GM21381 (cell line): ENCODE results near the gene SIK2.
"Not testable (repeated sequence)": the region's sequence is repeated elsewhere in the genome, so short reads cannot be mapped to it uniquely, and the experiment has no call there.

Experiments
- ATAC-seq: cut with Tn5 transposase; IDR thresholded peaks from one replicate; pipeline ENCODE4 v1.9.1; 2021; ENCODE audit warnings: mild to moderate bottlenecking, moderate library complexity; ENCODE audit not compliant: unreplicated experiment

The SIK2 gene

GRCh38 chr11:111655924-111656323 lies 53.7 kb downstream of the SIK2 start:
- ATAC-seq: no peak

- not testable (repeated sequence) for ATAC-seq
Measured at GRCh38 chr11:111657905-111658304, 55.7 kb downstream of the SIK2 start.

- not testable (repeated sequence) for ATAC-seq
Measured at GRCh38 chr11:111658493-111658892, 56.2 kb downstream of the SIK2 start.

DNA sequence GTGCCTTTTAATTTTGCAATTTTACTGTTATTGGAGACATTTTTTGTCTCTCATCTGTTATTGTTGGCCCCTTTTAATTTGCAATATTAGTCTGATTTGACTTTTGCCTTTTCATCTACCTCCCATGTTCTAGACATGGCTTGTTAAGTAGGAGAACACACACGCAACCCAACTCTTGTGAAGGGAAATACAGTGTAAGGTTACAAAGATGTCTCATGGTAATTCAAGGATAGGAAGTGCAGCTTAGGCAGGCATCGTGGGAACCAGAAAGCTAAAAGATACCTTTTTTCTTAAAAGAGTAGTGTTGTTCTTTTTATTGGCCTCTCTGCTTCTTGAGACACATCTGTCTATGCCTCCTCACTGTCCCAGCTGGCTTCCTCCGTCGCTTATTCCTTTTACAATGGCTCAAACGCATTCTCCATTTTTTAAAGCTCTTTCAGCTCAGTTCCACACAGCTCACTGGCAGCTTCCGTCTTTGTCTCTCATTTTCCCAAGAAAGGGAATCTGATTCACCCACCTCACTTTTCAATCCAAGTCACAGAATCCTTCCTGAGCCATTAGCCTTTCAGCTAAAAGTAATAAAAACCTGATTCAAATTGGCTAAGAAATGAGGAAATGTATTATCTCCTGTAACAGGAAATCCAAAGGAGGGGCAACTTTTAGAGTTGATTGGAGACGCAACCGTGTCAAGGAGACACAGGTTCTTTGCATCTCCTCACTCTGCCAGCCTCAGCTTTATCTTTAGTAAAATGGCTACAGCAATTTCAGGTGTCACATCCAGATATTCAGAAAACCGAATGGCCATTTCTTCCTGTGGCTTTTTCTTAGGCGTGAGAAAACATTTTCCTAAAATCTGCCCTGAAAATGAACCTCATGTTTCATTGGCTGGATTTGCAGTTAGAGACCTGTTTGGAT lies 57.2 kb downstream of the SIK2 start:
- no peak for ATAC-seq

GRCh38 chr11:111660822-111661221 lies 58.6 kb downstream of the SIK2 start:
- no peak for ATAC-seq

- ATAC-seq: no peak
Measured at GRCh38 chr11:111663820-111664219, 61.6 kb downstream of the SIK2 start.

GRCh38 chr11:111665777-111666176 lies 63.5 kb downstream of the SIK2 start:
- ATAC-seq: no peak

DNA sequence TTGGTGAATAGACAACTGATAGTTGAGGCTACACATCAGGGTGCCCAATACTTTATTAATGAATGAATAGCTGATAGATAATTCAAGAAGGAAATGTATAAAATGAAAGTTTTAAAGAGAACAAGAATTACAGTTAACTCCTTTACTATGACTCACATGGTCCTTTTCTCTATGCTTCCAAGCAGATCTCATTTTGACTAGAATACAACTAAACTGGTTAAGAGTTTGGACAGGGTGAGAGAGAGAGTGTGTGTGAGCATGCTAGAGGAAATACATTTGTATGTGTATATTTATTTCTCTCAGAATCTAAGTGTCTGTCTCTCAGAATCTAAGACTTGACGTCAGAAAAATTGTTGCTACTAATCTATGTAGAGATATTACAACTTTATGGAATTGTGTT lies 66.7 kb downstream of the SIK2 start:
- no peak for ATAC-seq

DNA sequence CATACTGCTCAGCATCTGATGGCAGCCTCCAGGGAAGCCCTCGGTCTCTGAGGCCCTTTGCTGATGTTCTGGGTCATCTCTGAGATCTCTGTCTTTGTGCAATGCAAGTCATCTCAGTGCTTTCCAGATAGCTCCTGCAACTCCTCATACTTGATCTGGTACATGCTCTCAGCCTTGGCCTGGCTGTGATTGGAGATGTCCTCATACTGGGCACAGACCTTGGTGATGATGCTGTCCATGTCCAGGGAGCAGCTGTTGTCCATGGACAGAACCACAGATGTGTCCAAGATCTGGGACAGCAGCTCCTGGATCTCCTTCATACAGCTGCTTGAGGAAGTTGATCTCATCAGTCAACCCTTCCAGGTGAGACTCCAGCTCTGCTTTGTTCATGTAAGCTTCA lies 69.1 kb downstream of the SIK2 start:
- ATAC-seq: no peak

GRCh38 chr11:111672949-111673348 lies 70.7 kb downstream of the SIK2 start:
- ATAC-seq: no peak

- no peak for ATAC-seq
Measured at GRCh38 chr11:111674941-111675340, 72.7 kb downstream of the SIK2 start.

DNA sequence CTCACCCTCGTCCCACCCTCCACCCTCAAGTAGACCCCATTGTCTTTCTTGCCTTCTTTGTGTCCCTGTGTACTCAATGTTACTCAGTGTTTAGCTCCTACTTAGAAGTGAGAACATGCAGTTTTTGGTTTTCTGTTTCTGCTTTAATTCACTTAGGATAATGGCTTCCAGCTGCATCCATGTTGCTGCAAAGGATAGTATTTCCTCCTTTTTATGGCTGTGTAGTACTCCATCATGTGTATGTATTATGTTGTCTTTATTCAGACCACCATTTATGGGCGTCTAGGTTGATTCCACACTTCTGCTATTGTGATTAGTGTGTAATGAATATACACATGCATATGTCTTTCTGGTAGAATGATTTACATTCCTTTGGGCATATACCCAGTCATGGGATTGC lies 73.6 kb downstream of the SIK2 start:
- no peak for ATAC-seq

DNA sequence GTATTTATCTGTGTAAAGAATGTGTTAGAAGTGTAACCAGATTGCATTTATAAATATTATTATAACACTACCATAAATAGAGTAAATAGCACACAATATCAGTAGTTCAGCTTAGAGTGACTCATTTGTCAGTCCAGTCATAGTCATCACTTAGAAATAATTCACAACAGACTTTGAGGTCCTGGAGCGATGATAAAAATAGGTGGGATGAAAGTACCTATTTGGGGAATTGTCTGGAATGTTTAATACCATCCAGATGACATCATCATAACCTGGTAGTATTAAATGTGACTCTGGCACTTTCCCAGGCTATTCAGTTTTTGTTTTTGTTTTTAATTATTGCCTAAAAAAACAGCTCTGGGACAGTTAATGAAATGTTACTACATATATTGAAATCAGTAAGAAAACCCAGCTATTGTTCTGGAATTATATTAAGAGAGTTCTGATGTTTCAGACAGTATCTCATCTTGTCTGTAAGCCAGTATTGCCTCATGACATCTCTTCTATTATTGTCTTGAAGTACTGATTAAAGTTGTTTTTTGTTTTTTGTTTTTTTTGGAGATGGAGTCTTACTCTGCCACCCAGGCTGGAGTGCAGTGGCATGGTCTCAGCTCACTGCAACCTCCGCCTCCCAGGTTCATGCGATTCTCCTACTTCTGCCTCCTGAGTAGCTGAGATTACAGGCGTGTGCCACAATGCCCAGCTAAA lies 74.8 kb downstream of the SIK2 start:
- ATAC-seq: no peak

DNA sequence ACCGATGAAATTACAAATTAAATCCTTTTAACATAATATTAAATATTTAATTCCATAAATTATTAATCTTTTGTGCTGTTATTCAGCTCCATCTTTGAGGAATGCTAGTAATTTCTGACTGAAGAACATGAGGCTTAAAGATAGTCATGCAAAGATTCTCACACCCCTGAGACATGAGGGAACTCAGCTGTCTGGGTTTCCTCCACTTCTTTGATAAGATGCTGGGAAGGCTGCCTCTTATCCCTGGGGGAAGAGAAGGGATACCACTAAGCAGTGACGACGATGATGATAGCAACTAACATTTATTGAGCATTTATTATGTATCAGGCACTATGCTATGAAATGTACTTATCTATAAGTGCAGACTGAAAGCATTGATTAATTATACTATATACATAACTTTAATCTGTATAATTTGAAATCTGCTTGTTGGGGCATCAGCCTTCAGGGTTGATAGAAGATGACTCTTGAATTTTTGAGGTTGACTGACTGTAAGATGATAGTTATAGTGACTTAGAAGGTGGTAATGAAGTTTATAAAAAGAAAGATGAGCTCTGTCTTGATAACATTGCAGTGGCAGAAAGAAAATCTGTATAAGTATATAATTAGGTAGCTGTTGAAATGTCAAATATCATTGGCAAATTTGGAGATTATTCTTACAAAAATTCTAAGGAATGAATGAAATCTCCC lies 78.4 kb downstream of the SIK2 start:
- no peak for ATAC-seq

DNA sequence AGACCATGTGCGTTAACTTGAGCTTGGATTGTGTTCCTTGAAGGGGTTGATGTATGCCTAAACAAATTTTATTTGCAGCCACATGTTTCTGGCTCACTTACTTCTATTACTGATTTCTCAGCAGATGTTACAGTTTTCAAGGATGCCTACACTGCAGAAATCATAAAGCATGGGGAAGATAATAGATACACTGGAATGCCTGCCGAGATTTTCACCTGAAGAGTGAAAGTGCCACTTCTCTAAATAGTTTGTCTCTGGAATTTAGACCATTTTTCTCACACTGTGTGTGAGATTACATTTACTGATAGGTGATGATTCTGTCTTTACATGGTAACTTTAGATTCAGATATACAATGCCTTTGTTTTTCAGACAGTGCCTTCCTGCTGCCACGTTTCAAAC lies 81.6 kb downstream of the SIK2 start:
- no peak for ATAC-seq

DNA sequence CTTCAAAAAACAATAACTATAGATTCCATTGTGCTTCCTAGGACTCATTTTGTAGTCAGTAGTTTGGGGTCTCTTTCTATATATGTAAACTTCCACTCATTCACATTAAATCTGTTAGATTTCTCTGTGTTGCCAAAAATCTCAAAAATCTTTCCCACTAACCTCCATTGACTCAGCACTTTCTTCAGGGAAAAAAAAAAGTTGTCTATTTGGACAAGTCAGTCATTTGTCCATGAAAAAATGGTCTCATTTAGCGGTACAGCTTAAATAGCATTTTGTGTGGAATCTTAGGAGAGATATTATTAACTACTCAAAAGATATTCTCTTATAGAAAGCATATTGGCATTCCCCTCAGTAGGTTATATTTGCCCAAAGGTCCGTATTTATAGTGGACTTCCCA lies 82.0 kb downstream of the SIK2 start:
- no peak for ATAC-seq

DNA sequence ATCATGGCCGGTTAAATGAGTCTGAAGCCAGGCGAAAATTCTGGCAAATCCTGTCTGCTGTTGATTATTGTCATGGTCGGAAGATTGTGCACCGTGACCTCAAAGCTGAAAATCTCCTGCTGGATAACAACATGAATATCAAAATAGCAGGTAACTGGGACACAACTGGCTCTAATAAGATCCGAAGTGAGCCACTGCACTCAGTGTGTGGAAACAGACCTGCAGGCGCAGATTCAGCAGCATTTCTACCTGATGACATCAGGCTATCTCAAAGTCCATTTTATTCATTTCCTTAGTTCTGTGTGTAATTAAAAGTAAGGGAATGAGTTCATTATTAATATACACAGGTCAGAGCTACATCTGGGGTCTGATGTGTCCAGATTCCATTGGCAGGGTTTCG lies 85.8 kb downstream of the SIK2 start:
- ATAC-seq: no peak

DNA sequence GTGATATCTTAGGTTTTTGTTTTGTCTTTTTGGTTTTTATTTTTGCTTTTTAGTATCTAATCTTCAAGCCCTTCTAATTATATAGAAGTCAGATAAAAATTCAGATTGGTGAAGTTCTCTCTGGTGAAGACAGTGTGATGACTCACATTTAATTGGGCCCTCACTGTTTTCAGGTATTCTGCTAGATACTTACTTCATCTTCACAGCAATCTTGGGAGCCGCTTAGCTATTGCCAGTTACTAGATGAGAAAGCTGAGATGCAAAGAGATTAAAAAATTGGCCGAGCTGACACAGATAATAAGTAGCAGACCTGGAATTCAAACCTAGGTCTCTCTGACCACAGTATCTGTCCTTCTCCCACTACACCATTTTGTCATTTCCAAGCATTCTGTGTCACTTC lies 88.9 kb downstream of the SIK2 start:
- ATAC-seq: no peak

- ATAC-seq: no peak
Measured at GRCh38 chr11:111691741-111692140, 89.5 kb downstream of the SIK2 start.

DNA sequence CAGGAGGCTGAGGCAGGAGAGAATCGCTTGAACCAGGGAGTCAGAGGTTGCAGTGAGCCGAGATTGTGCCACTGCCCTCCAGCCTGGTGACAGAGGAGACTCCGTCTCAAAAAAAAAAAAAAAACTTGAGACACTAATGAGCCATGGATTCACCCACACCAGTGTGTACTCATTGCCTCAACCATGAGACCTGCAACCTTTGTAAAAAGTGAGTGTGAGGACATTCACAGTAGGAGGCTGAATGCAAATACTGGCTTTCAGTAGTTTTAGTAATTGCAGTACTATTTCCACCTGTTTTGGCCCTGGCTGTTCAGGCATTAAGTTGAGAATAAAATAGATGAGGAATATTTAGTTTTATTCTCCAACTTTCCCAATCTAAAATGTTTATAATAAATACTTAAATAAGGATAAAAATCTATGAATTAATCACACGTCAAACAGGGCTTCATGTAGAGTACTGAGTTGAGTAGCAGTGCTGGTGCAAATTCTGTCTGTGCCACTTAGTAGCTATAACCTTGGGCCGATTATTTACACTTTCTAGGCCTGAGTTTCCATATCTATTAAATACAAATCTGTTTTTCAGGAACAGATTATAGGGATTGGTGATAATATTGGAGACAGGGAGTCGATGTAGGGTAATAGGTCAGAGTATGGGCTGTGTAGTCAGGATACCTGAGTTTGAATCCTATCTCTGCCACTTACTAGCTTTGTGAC lies 91.1 kb downstream of the SIK2 start:
- no peak for ATAC-seq

DNA sequence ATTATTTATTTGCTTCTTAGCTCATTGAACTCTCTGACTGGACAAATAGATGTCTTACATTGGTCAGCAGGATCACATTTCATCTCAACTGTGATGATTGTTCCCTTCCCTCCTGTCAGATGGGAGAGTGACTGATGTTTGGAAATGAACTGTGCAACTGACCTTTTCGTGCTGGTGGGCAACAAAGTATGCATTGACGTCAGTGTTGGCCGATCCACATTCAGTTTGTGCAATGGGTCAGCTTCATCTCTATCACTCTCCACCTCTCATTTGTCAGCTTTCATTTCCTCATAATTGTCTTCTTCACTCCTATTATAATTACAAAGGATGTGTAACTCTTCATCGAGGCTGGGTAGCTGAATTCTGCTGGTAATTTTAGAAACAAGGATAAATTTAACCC lies 92.6 kb downstream of the SIK2 start:
- ATAC-seq: no peak
